SU-DHL-6 (cell line): ENCODE results near the gene SLC7A8.

Source experiments
- H2AFZ ChIP-seq: fragments of 200-600 bp; sonication (generic); 2 replicates; pipeline ENCODE4 v1.6.1; 2014; ENCODE audit warnings: low read depth, mild to moderate bottlenecking, moderate library complexity, mixed read lengths, antibody characterized with exemption, low read length; ENCODE audit not compliant: severe bottlenecking
- H3F3A ChIP-seq: fragments of 200-600 bp; shearing (Covaris generic); 2 replicates; pipeline ENCODE4 v1.6.0; 2016; ENCODE audit warnings: antibody characterized with exemption, mild to moderate bottlenecking; ENCODE audit not compliant: insufficient read depth
- H3K27ac ChIP-seq: fragments of 200-600 bp; sonication (generic); 2 replicates; pipeline ENCODE4 v1.5.1; 2016; ENCODE audit warnings: low read depth, mild to moderate bottlenecking, low read length, moderate library complexity, mixed read lengths
- H3K27me3 ChIP-seq: fragments of 200-600 bp; sonication (generic), shearing (Covaris generic); 2 replicates; pipeline ENCODE4 v1.6.0; 2014; ENCODE audit warnings: mild to moderate bottlenecking, low read length
- H3K36me3 ChIP-seq: fragments of 200-600 bp; sonication (generic); 2 replicates; pipeline ENCODE4 v1.6.1; 2014; ENCODE audit warnings: mild to moderate bottlenecking, low read length, mixed read lengths
- H3K4me2 ChIP-seq: fragments of 300-600, 200-600 bp; shearing (Covaris generic), sonication (generic); 2 replicates; pipeline ENCODE4 v1.6.0; 2014; ENCODE audit warnings: low read length, low read depth, mild to moderate bottlenecking; ENCODE audit not compliant: poor library complexity, severe bottlenecking
- H3K4me3 ChIP-seq: fragments of 200-600 bp; sonication (generic); 2 replicates; pipeline ENCODE4 v1.5.1; 2014; ENCODE audit warnings: antibody characterized with exemption, low read length, mild to moderate bottlenecking, mixed read lengths; ENCODE audit not compliant: insufficient read depth, poor library complexity, severe bottlenecking
- H3K79me2 ChIP-seq: fragments of 200-600 bp; sonication (generic); 2 replicates; pipeline ENCODE4 v1.6.1; 2014; ENCODE audit warnings: mild to moderate bottlenecking, low read length, moderate library complexity; ENCODE audit not compliant: insufficient read depth
- H3K9ac ChIP-seq: fragments of 200-600 bp; sonication (generic); 2 replicates; pipeline ENCODE4 v1.7.0; 2014; ENCODE audit warnings: mild to moderate bottlenecking, low read length
- H3K9me2 ChIP-seq: fragments of 200-600 bp; sonication (generic); replicated peaks from 2 replicates; pipeline ENCODE4 v1.6.1; 2014; ENCODE audit warnings: low read length; ENCODE audit not compliant: insufficient read depth
- H3K9me3 ChIP-seq: fragments of 200-600 bp; sonication (generic); 2 replicates; pipeline ENCODE4 v1.6.1; 2014; ENCODE audit warnings: low read length, mixed read lengths; ENCODE audit not compliant: insufficient read depth
- H4K20me1 ChIP-seq: fragments of 200-600 bp; sonication (generic); 2 replicates; pipeline ENCODE4 v1.6.1; 2014; ENCODE audit warnings: low read depth, mild to moderate bottlenecking, antibody characterized with exemption, low read length, moderate library complexity, mixed read lengths
- CTCF ChIP-seq: fragments of 200-600 bp; sonication (generic); IDR thresholded peaks from one replicate; pipeline ENCODE4 v1.5.1; 2017; ENCODE audit warnings: antibody characterized with exemption, mild to moderate bottlenecking, low read length, moderate library complexity; ENCODE audit not compliant: insufficient read depth, poor library complexity, severe bottlenecking
- EZH2phosphoT487 ChIP-seq: fragments of 200-600 bp; sonication (generic), shearing (Covaris generic); conservative IDR thresholded peaks from 2 replicates; pipeline ENCODE4 v1.6.1; 2018; ENCODE audit warnings: mild to moderate bottlenecking, antibody characterized with exemption, low read length, moderate library complexity, mixed read lengths

The SLC7A8 gene

DNA sequence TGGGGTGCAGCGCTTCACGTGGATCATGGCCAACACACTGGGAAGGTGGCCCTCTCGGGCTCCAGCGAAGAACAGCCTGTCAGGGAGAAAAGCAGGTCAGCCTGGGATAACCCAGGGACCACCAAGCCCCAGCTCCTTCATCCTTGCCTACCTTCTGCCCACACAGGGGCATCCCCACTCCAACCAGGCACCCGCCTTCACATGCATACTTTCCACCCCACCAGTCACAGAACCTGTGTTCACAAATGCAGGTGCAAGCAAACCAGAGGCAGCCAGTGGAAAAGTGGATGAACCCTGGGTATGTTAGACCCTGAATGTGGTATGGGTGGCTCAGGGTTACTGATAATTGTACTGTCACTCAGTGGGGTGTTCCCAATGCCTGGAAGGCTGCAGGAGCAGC is 52.0 kb downstream of the SLC7A8 start:
- H3K36me3 ChIP-seq, result no peaks in the 10 kb centered on the region
- no peak overlapping the region for H2AFZ ChIP-seq
- no peaks in the 10 kb centered on the region for H4K20me1 ChIP-seq
- no peak overlapping the region for H3K27ac ChIP-seq
- H3F3A ChIP-seq, result no peaks in the 10 kb centered on the region
- TF ChIP-seq EZH2phosphoT487 (no peak), CTCF (no peak)
- no peak overlapping the region for H3K4me2 ChIP-seq
- H3K9ac ChIP-seq, result no peak overlapping the region
- H3K9me3 ChIP-seq, result no peaks in the 10 kb centered on the region
- H3K27me3 ChIP-seq, result no peaks in the 10 kb centered on the region
- H3K79me2 ChIP-seq, result no peaks in the 10 kb centered on the region
- no peaks in the 10 kb centered on the region for H3K9me2 ChIP-seq
- H3K4me3 ChIP-seq, result no peak overlapping the region

GRCh38 chr14:23130871-23131270 is 52.6 kb downstream of the SLC7A8 start:
- TF ChIP-seq CTCF, result no peak
- no peak for TF ChIP-seq EZH2phosphoT487
- no peak overlapping the region for H2AFZ ChIP-seq
- no peak overlapping the region for H3K9ac ChIP-seq
- no peak overlapping the region for H3K4me2 ChIP-seq
- H3K36me3 ChIP-seq, result no peaks in the 10 kb centered on the region
- H3K79me2 ChIP-seq, result no peaks in the 10 kb centered on the region
- H3F3A ChIP-seq, result no peaks in the 10 kb centered on the region
- no peak overlapping the region for H3K27ac ChIP-seq
- no peak overlapping the region for H3K4me3 ChIP-seq
- H4K20me1 ChIP-seq, result no peaks in the 10 kb centered on the region
- H3K27me3 ChIP-seq, result no peaks in the 10 kb centered on the region
- H3K9me3 ChIP-seq, result no peaks in the 10 kb centered on the region
- H3K9me2 ChIP-seq, result no peaks in the 10 kb centered on the region

- no peak overlapping the region for H3K4me2 ChIP-seq
- no peaks in the 10 kb centered on the region for H3K9me2 ChIP-seq
- H3K9ac ChIP-seq, result no peak overlapping the region
- TF ChIP-seq EZH2phosphoT487 (no peak), CTCF (no peak)
- no peak overlapping the region for H3K27ac ChIP-seq
- H3F3A ChIP-seq, result no peaks in the 10 kb centered on the region
- no peaks in the 10 kb centered on the region for H4K20me1 ChIP-seq
- no peak overlapping the region for H2AFZ ChIP-seq
- H3K9me3 ChIP-seq, result no peaks in the 10 kb centered on the region
- H3K4me3 ChIP-seq, result no peak overlapping the region
- H3K27me3 ChIP-seq, result no peaks in the 10 kb centered on the region
- H3K36me3 ChIP-seq, result no peaks in the 10 kb centered on the region
- no peaks in the 10 kb centered on the region for H3K79me2 ChIP-seq
Observed at GRCh38 chr14:23129759-23130316, 53.6 kb downstream of the SLC7A8 start.
